ENCODE results near the gene NUDT19.
"Not testable (repeated sequence)": the region's sequence is repeated elsewhere in the genome, so short reads cannot be mapped to it uniquely, and the experiment has no call there.

Gene NUDT19

DNA sequence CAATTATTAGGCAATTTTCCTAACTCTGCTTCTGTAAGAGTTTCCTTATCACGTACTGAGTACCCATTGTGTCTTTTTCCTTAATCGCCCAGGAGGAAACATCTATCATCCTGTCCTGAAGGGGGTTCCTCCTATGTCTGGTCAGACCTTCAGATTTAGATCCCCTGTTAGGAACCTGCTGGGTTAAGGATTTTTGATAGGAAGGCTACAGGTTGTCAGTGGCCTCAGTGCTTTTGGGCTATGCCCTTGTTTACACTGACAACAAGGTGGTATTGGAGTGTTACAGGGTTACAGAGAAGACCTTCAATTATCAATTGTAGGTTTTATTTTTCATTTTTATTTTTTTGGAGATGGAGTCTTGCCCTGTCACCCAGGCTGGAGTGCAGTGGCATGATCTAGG lies 3.2 kb downstream of the NUDT19 start:
- H3K9me3 ChIP-seq (ENCODE audit: control insufficient read depth, insufficient read depth, low read depth, low read length); H3K27ac ChIP-seq (ENCODE audit: extremely low read depth, low read depth, low read length); POLR2A ChIA-PET; H3K4me3 ChIP-seq (ENCODE audit: low read depth, low read length); CTCF ChIA-PET: not testable (repeated sequence)
- TF ChIP-seq SCRT1 (tag by site-specific recombination; IDR thresholded peaks at IDR 0.05; ENCODE audit: borderline replicate concordance) (peak; percentile 59; the same call in 1 of the 2 replicates), ZNF664 (tag by site-specific recombination; IDR thresholded peaks at IDR 0.05) (peak; percentile 51; the same call in 1 of the 2 replicates), SCRT2 (tag by site-specific recombination; IDR thresholded peaks at IDR 0.05) (peak; percentile 83), ZNF394 (tag by site-specific recombination; IDR thresholded peaks at IDR 0.05; ENCODE audit: borderline replicate concordance) (0 out of 2 replicates have a peak, but pooled peaks have one; percentile 35)
- Histone ChIP-seq H3K36me3 (ENCODE audit: control insufficient read depth in 2 of 2, insufficient read depth in 1 of 2, low read length in 2 of 2) (peaks cover 27 to 68% of the 10 kb centered on the region in 2 experiments), H3K4me1 (ENCODE audit: control insufficient read depth, insufficient read depth, low read length) (peaks cover 23% of the 10 kb centered on the region)

- TF ChIP-seq ZNF558 (tag by site-specific recombination; IDR thresholded peaks at IDR 0.05) (0 out of 2 replicates have a peak, but pooled peaks have one; percentile 11), ZNF560 (tag by site-specific recombination; IDR thresholded peaks at IDR 0.05; ENCODE audit: borderline replicate concordance) (peak; percentile 10; the same call in 1 of the 2 replicates), ZNF155 (tag by site-specific recombination; IDR thresholded peaks at IDR 0.05) (0 out of 2 replicates have a peak, but pooled peaks have one; percentile 17)
- H3K27ac ChIP-seq (ENCODE audit: extremely low read depth, low read depth, low read length); H3K9me3 ChIP-seq (ENCODE audit: control insufficient read depth, insufficient read depth, low read depth, low read length); CTCF ChIA-PET; POLR2A ChIA-PET; H3K4me3 ChIP-seq (ENCODE audit: low read depth, low read length): not testable (repeated sequence)
- Histone ChIP-seq H3K36me3 (ENCODE audit: control insufficient read depth in 2 of 2, insufficient read depth in 1 of 2, low read length in 2 of 2) (peaks cover 34 to 75% of the 10 kb centered on the region in 2 experiments), H3K4me1 (ENCODE audit: control insufficient read depth, insufficient read depth, low read length) (peaks cover 19% of the 10 kb centered on the region)
Observed at GRCh38 chr19:32695506-32695905, 3.9 kb downstream of the NUDT19 start.

- TF ChIP-seq, protein P1, sequence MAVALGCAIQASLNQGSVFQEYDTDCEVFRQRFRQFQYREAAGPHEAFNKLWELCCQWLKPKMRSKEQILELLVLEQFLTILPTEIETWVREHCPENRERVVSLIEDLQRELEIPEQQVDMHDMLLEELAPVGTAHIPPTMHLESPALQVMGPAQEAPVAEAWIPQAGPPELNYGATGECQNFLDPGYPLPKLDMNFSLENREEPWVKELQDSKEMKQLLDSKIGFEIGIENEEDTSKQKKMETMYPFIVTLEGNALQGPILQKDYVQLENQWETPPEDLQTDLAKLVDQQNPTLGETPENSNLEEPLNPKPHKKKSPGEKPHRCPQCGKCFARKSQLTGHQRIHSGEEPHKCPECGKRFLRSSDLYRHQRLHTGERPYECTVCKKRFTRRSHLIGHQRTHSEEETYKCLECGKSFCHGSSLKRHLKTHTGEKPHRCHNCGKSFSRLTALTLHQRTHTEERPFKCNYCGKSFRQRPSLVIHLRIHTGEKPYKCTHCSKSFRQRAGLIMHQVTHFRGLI (tag by site-specific recombination; IDR thresholded peaks at IDR 0.05): 0 out of 2 replicates have a peak, but pooled peaks have one; percentile 12
- H3K9me3 ChIP-seq (ENCODE audit: control insufficient read depth, insufficient read depth, low read depth, low read length); POLR2A ChIA-PET; H3K27ac ChIP-seq (ENCODE audit: extremely low read depth, low read depth, low read length); CTCF ChIA-PET; H3K4me3 ChIP-seq (ENCODE audit: low read depth, low read length): not testable (repeated sequence)
- H3K36me3 ChIP-seq (ENCODE audit: control insufficient read depth in 2 of 2, insufficient read depth in 1 of 2, low read length in 2 of 2): peaks cover 45 to 78% of the 10 kb centered on the region in 2 experiments
- H3K4me1 ChIP-seq (ENCODE audit: control insufficient read depth, insufficient read depth, low read length): peaks cover 17% of the 10 kb centered on the region
Observed at GRCh38 chr19:32696771-32697170, 5.2 kb downstream of the NUDT19 start.

GRCh38 chr19:32700129-32700528 lies 8.5 kb downstream of the NUDT19 start:
- POLR2A ChIA-PET: interaction anchor here (0.5 to 2.3 kb wide), 7 partner anchors 9 to 120 kb away, joined by 3 to 13 read pairs (median 4); partner anchors contain the start of gene NUDT19
- CTCF ChIA-PET: interaction anchor here (0.6 to 0.9 kb wide), 2 partner anchors 18 to 35 kb away, joined by 3 read pairs; no protein-coding TSS in a partner anchor
- Histone ChIP-seq H3K36me3 (ENCODE audit: control insufficient read depth in 2 of 2, insufficient read depth in 1 of 2, low read length in 2 of 2) (peaks cover 70 to 85% of the 10 kb centered on the region in 2 experiments), H3K4me1 (ENCODE audit: control insufficient read depth, insufficient read depth, low read length) (peaks cover 19% of the 10 kb centered on the region)
- TF ChIP-seq SP2 (tag by site-specific recombination; IDR thresholded peaks at IDR 0.05): peak; percentile 43
- not testable (repeated sequence) for H3K9me3 ChIP-seq (ENCODE audit: control insufficient read depth, insufficient read depth, low read depth, low read length); H3K27ac ChIP-seq (ENCODE audit: extremely low read depth, low read depth, low read length); H3K4me3 ChIP-seq (ENCODE audit: low read depth, low read length)

DNA sequence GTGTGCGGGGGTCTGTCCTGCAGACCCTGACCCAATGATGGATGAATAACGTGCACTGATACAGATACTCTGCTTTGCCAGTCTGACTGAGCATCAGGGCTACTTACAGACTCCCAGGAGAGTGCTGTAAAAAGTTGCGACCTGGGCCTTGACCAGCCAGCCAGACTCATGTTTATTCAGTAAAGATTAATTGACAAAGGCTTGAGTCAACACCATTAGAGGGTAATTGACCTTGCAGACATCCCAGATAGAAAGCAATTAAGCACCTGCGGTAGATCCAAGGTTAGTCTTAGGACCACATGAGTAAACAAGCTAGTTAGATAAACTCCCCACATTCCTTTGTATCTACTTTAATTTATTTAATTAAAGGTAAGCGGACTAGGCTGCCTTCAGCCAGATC lies 10.4 kb downstream of the NUDT19 start:
- Histone ChIP-seq H3K9me3 (ENCODE audit: control insufficient read depth, insufficient read depth, low read depth, low read length) (peaks cover 11% of the 10 kb centered on the region), H3K36me3 (ENCODE audit: control insufficient read depth in 2 of 2, insufficient read depth in 1 of 2, low read length in 2 of 2) (peaks cover 83 to 87% of the 10 kb centered on the region in 2 experiments), H3K4me1 (ENCODE audit: control insufficient read depth, insufficient read depth, low read length) (peaks cover 19% of the 10 kb centered on the region), H3K4me3 (ENCODE audit: low read depth, low read length) (no peak overlapping the region), H3K27ac (ENCODE audit: extremely low read depth, low read depth, low read length) (peak overlapping the region; percentile 54; the same call in 1 of the 2 replicates)
- ChIA-PET POLR2A (no interaction called here), CTCF (no interaction called here)
- TF ChIP-seq ZNF37A (tag by site-specific recombination; IDR thresholded peaks at IDR 0.05): no peak
- TF ChIP-seq OSR2 (tag by site-specific recombination; IDR thresholded peaks at IDR 0.05): peak; percentile 88
- TF ChIP-seq ZNF350 (tag by site-specific recombination; IDR thresholded peaks at IDR 0.05): peak; percentile 58; the same call in 1 of the 2 replicates
- TF ChIP-seq, protein P2, sequence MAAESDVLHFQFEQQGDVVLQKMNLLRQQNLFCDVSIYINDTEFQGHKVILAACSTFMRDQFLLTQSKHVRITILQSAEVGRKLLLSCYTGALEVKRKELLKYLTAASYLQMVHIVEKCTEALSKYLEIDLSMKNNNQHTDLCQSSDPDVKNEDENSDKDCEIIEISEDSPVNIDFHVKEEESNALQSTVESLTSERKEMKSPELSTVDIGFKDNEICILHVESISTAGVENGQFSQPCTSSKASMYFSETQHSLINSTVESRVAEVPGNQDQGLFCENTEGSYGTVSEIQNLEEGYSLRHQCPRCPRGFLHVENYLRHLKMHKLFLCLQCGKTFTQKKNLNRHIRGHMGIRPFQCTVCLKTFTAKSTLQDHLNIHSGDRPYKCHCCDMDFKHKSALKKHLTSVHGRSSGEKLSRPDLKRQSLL (tag by site-specific recombination; IDR thresholded peaks at IDR 0.05): no peak
- TF ChIP-seq ZNF366 (tag by site-specific recombination; conservative IDR thresholded peaks at IDR 0.05): peak; percentile 66
- TF ChIP-seq ZBTB1 (tag by site-specific recombination; IDR thresholded peaks at IDR 0.05): no peak
- TF ChIP-seq SP7 (tag by site-specific recombination; IDR thresholded peaks at IDR 0.05): peak; percentile 48; the same call in 1 of the 2 replicates
- TF ChIP-seq SETDB1 (IDR thresholded peaks at IDR 0.05; ENCODE audit: insufficient read length, low read length): no peak
- TF ChIP-seq, protein P3, sequence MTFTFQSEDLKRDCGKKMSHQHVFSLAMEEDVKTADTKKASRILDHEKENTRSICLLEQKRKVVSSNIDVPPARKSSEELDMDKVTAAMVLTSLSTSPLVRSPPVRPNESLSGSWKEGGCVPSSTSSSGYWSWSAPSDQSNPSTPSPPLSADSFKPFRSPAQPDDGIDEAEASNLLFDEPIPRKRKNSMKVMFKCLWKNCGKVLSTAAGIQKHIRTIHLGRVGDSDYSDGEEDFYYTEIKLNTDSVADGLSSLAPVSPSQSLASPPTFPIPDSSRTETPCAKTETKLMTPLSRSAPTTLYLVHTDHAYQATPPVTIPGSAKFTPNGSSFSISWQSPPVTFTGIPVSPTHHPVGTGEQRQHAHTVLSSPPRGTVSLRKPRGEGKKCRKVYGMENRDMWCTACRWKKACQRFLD (tag by site-specific recombination; IDR thresholded peaks at IDR 0.05): no peak
- no peak for TF ChIP-seq ZNF248 (tag by site-specific recombination; IDR thresholded peaks at IDR 0.05)

Measured in HEK293 (cell line).